Endothelial cell (in vitro differentiated cells): ENCODE results near the gene MYOM3. TPM values are rescaled to one million over a fixed set of nuclear protein-coding genes. Genes with fewer than 3 reads are reported as not detected.

Experiments
- DNase-seq: peaks from one replicate; pipeline ENCODE4 v3.0.0; 2021; ENCODE audit warnings: low spot score
- H3K27ac Mint-ChIP-seq: one replicate; pipeline ENCODE4 v1.8.0; 2021; ENCODE audit warnings: mixed read lengths, inconsistent platforms; ENCODE audit not compliant: unreplicated experiment
- H3K27me3 Mint-ChIP-seq: one replicate; pipeline ENCODE4 v1.8.0; 2021; ENCODE audit warnings: mild to moderate bottlenecking, moderate library complexity, mixed read lengths, inconsistent platforms; ENCODE audit not compliant: unreplicated experiment
- H3K36me3 Mint-ChIP-seq: one replicate; pipeline ENCODE4 v1.8.0; 2021; ENCODE audit warnings: mild to moderate bottlenecking, low read depth, mixed read lengths, inconsistent platforms; ENCODE audit not compliant: unreplicated experiment
- H3K4me1 Mint-ChIP-seq: one replicate; pipeline ENCODE4 v1.8.0; 2021; ENCODE audit warnings: mild to moderate bottlenecking, mixed read lengths, inconsistent platforms; ENCODE audit not compliant: unreplicated experiment
- H3K4me3 Mint-ChIP-seq: one replicate; pipeline ENCODE4 v1.8.0; 2021; ENCODE audit warnings: mild to moderate bottlenecking, mixed read lengths, inconsistent platforms; ENCODE audit not compliant: unreplicated experiment
- H3K9me3 Mint-ChIP-seq: one replicate; pipeline ENCODE4 v1.8.0; 2021; ENCODE audit warnings: mixed read lengths, inconsistent platforms; ENCODE audit not compliant: unreplicated experiment
- total RNA-seq: library from RNA; stranded (reverse); fragmentation: NEBNext Ultra II Directional; extraction: Animal tissue kit (Norgen Biotek cat#: 25700); gene quantifications from one replicate; pipeline ENCODE4 v1.2.1, GENCODE V29; 2021; ENCODE audit not compliant: unreplicated experiment
- TF ChIP-seq, protein P1 (sequence below): fragments of 200-600 bp; sonication (generic); IDR thresholded peaks from one replicate; pipeline ENCODE4 v1.5.0; 2021; ENCODE audit warnings: antibody characterized with exemption; ENCODE audit not compliant: unreplicated experiment

MYOM3 gene
- total RNA-seq, 1 donor from 2014 or later = 0.59 TPM

DNA sequence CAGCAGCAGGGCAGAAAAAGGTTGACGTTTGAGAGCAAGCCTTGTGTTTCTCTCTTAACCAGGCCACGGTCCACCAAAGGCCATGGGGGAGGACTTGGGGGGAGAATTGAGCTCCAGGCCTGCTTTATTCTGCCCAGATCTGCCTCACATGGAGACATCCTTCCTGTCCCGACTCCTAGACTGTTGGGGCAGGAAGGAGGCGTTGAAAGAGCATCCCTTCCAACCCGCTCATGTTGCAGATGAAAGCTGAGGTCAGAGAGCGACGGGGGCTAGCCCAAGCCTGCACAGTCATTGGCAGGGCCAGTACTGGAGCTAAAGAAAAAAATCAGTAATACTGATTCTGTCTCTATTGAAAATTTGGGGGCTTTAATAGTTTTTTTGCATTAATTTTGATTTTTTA lies 46.6 kb downstream of the MYOM3 start:
- H3K27me3 Mint-ChIP-seq = peaks cover 1% of the 10 kb centered on the region
- TF ChIP-seq, protein P1, sequence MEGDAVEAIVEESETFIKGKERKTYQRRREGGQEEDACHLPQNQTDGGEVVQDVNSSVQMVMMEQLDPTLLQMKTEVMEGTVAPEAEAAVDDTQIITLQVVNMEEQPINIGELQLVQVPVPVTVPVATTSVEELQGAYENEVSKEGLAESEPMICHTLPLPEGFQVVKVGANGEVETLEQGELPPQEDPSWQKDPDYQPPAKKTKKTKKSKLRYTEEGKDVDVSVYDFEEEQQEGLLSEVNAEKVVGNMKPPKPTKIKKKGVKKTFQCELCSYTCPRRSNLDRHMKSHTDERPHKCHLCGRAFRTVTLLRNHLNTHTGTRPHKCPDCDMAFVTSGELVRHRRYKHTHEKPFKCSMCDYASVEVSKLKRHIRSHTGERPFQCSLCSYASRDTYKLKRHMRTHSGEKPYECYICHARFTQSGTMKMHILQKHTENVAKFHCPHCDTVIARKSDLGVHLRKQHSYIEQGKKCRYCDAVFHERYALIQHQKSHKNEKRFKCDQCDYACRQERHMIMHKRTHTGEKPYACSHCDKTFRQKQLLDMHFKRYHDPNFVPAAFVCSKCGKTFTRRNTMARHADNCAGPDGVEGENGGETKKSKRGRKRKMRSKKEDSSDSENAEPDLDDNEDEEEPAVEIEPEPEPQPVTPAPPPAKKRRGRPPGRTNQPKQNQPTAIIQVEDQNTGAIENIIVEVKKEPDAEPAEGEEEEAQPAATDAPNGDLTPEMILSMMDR = no peak
- no peak overlapping the region for H3K27ac Mint-ChIP-seq
- no peaks in the 10 kb centered on the region for H3K9me3 Mint-ChIP-seq
- DNase-seq = no peak
- H3K4me1 Mint-ChIP-seq = no peaks in the 10 kb centered on the region
- no peak overlapping the region for H3K4me3 Mint-ChIP-seq
- H3K36me3 Mint-ChIP-seq = no peaks in the 10 kb centered on the region

DNA sequence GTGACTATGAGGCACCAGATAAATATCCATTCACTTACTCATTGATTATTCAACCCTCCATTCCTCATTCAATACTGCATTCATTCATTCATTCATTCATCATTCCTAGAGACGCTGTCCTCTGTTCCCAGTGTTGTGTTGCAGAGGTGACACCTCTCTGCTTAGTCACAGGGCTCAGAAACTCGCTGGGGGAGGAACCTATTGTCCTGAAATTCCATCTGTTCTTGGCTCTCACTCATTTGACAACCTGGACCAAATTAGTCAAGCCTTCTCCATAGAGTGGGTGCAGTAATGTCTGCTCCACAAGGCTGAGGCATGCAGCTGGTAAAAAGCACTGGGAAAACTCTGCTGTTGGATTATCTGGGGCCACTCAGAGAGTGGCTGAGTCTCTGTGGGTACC lies 49.7 kb downstream of the MYOM3 start:
- TF ChIP-seq, protein P1 = no peak
- Mint-ChIP-seq H3K4me1 (no peaks in the 10 kb centered on the region), H3K9me3 (no peaks in the 10 kb centered on the region), H3K36me3 (no peaks in the 10 kb centered on the region), H3K4me3 (no peak overlapping the region), H3K27ac (no peak overlapping the region), H3K27me3 (peaks cover 2% of the 10 kb centered on the region)
- DNase-seq = no peak

DNA sequence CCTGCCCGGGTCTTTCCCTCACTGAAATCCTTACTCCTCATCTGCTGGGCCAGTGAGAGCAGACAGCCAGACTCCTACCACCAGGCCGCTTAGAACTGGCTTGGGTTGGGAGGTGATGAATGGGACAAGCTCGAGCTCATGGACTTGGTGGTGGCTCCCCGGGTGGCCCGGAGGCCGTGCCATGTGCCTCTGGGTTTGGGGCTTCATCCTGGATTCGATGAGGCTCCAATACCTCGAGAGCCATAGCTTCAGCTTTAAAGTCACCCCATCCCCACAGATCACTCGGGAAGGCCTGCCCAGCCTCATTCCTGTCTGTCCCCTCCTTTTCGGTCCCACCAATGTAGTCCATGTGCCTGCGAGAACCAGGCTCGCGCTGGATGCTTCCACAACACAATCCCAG lies 51.5 kb downstream of the MYOM3 start:
- Mint-ChIP-seq H3K4me1 (no peaks in the 10 kb centered on the region), H3K27ac (no peak overlapping the region), H3K36me3 (no peaks in the 10 kb centered on the region), H3K27me3 (peaks cover 4% of the 10 kb centered on the region), H3K4me3 (no peak overlapping the region), H3K9me3 (no peaks in the 10 kb centered on the region)
- DNase-seq = no peak
- TF ChIP-seq, protein P1 = no peak

DNA sequence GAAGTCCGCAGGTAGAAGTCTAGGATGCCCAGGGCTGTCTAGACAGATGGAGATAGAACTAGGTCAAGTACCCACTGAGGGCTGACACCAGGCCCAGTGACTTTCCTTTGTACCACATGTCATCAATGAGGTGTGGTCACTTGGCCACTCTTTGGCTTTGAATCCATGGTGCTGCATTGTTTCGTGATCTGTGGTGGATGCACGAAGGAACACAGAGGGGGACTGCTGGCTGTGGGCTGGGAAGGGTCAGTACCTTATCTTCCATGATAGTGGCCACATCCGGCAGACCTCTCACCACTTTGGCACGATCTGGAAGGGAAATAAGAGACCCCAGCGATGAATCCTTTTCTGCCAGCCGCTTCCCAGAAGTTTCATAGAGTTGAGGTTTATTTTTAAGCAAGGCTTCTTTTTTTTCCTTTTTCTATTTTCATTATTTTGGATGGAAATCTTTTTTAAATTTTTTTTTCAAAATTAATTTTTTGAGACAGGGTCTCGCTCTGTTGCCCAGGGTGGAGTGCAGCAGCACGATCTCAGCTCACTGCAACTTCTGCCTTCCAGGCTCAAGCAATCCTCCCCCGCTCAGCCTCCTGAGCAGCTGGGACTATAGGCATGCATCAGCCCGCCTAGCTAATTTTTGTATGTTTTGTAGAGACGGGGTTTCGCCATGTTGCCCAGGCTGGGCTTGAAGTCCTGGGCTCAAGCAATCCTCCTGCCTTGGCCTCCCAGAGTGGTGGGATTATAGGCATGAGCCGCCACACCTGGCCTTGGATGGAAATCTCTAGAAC lies 53.1 kb downstream of the MYOM3 start:
- Mint-ChIP-seq H3K36me3 (no peaks in the 10 kb centered on the region), H3K27me3 (peaks cover 4% of the 10 kb centered on the region), H3K9me3 (no peaks in the 10 kb centered on the region), H3K27ac (no peak overlapping the region), H3K4me3 (no peak overlapping the region), H3K4me1 (no peaks in the 10 kb centered on the region)
- TF ChIP-seq, protein P1 = no peak
- no peak for DNase-seq

DNA sequence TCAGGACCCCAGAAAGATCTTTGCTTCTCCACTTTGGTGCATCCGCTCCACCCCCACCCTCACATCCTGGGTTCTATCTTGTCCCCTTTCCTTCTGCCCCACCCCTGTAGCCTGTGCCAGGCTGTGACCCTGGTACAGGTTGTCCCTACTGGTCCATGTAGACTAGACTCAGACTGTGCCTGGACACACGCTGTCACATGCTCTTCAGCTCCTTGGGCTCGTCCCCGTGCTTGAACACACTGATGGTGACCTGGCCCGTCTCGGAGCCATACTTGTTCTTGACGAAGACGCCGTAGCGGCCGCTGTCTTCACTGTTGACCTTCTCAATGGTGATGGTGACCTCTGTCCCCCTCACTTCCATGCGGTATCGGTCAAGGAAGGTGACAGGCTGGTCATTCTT lies 54.8 kb downstream of the MYOM3 start:
- no peaks in the 10 kb centered on the region for H3K36me3 Mint-ChIP-seq
- no peak overlapping the region for H3K4me3 Mint-ChIP-seq
- DNase-seq = no peak
- TF ChIP-seq, protein P1 = no peak
- H3K4me1 Mint-ChIP-seq = no peaks in the 10 kb centered on the region
- H3K27me3 Mint-ChIP-seq = peaks cover 4% of the 10 kb centered on the region
- no peak overlapping the region for H3K27ac Mint-ChIP-seq
- H3K9me3 Mint-ChIP-seq = no peaks in the 10 kb centered on the region
